Smooth muscle cell (in vitro differentiated cells): ENCODE measurements around the gene FADS1. TPM values are rescaled to one million over a fixed set of nuclear protein-coding genes. Genes with fewer than 3 reads are reported as not detected.

Source experiments
- DNase-seq: peaks from one replicate; lab custom pipeline; 2025; ENCODE audit not compliant: unreplicated experiment; lab: John Stamatoyannopoulos, UW
- H2AFZ ChIP-seq: fragments of 200-600 bp; sonication (generic); 2 replicates; pipeline ENCODE4 v1.6.0; 2016; ENCODE audit warnings: antibody characterized with exemption, low read depth, mild to moderate bottlenecking
- H3F3A ChIP-seq: fragments of 200-600 bp; sonication (generic); 2 replicates; pipeline ENCODE4 v1.6.0; 2017; ENCODE audit warnings: antibody characterized with exemption, low read depth
- H3K27ac ChIP-seq: fragments of 200-600 bp; sonication (generic); 2 replicates; pipeline ENCODE4 v1.5.1; 2016; ENCODE audit warnings: low read depth, mild to moderate bottlenecking
- H3K27me3 ChIP-seq: fragments of 200-600 bp; sonication (generic); 2 replicates; pipeline ENCODE4 v1.6.1; 2016; ENCODE audit warnings: low read depth, mild to moderate bottlenecking
- H3K36me3 ChIP-seq: fragments of 200-600 bp; sonication (generic); 2 replicates; pipeline ENCODE4 v1.5.1; 2016; ENCODE audit warnings: low read depth
- H3K4me1 ChIP-seq: fragments of 200-600 bp; sonication (generic); 2 replicates; pipeline ENCODE4 v1.5.1; 2016; ENCODE audit warnings: low read depth
- H3K4me2 ChIP-seq: fragments of 200-600 bp; sonication (generic); 2 replicates; pipeline ENCODE4 v1.6.0; 2016; ENCODE audit warnings: mild to moderate bottlenecking
- H3K4me3 ChIP-seq: fragments of 200-600 bp; sonication (generic); 2 replicates; pipeline ENCODE4 v1.5.1; 2016; ENCODE audit warnings: mild to moderate bottlenecking
- H3K79me2 ChIP-seq: fragments of 200-600 bp; sonication (generic); 2 replicates; pipeline ENCODE4 v1.6.0; 2016; ENCODE audit warnings: low read depth, mild to moderate bottlenecking
- H3K9ac ChIP-seq: fragments of 200-600 bp; sonication (generic); 2 replicates; pipeline ENCODE4 v1.6.0; 2016; ENCODE audit warnings: low read depth
- H3K9me3 ChIP-seq: fragments of 200-600 bp; sonication (generic); replicated peaks from 2 replicates; pipeline ENCODE4 v1.5.1; 2016; ENCODE audit warnings: low read depth
- H4K20me1 ChIP-seq: fragments of 200-600 bp; sonication (generic); 2 replicates; pipeline ENCODE4 v1.6.0; 2016; ENCODE audit warnings: low read depth
- CTCF ChIP-seq: fragments of 200-600 bp; sonication (generic); IDR thresholded peaks from 2 replicates; pipeline ENCODE4 v1.5.1; 2017; ENCODE audit warnings: borderline replicate concordance, mild to moderate bottlenecking, antibody characterized with exemption; ENCODE audit not compliant: insufficient read depth, poor library complexity, severe bottlenecking
- WGBS: methylation state at CpG from one replicate; pipeline ENCODE4 v1.1.7; 2016; ENCODE audit warnings: low lambda C conversion rate; 5-methylcytosine and 5-hydroxymethylcytosine counted together
- microRNA counts: library from miRNA; unstranded; fragments of <30 nt; microRNA quantifications from one replicate; lab custom pipeline; 2016
- polyA plus RNA-seq: library from polyadenylated mRNA; unstranded; fragments of >200 nt; fragmentation: Nextera tagmentation; extraction: Ambion mirVana; gene quantifications from 2 replicates; pipeline ENCODE4 v1.2.1, GENCODE V29; 2016
- total RNA-seq: library from RNA; depleted of rRNA; stranded (reverse); fragments of >200 nt; gene quantifications from 2 replicates; pipeline ENCODE4 v1.2.3, GENCODE V29; 2014

The FADS1 gene
- total and polyA plus RNA-seq, 2 experiments from 2014 or later: 122 to 266 TPM

- H3K4me2 ChIP-seq: no peak overlapping the region
- DNase-seq: no peak
- no peak for TF ChIP-seq CTCF
- H3K79me2 ChIP-seq: peaks cover 34% of the 10 kb centered on the region
- peaks cover 8% of the 10 kb centered on the region for H3F3A ChIP-seq
- no peak overlapping the region for H2AFZ ChIP-seq
- no peaks in the 10 kb centered on the region for H3K9me3 ChIP-seq
- no peak overlapping the region for H3K27ac ChIP-seq
- WGBS: 89% methylated on average over 14 of the region's 14 CpGs
- peaks cover 40% of the 10 kb centered on the region for H3K4me1 ChIP-seq
- H3K27me3 ChIP-seq: no peaks in the 10 kb centered on the region
- H3K4me3 ChIP-seq: no peak overlapping the region
- no peaks in the 10 kb centered on the region for H3K36me3 ChIP-seq
- no peak overlapping the region for H3K9ac ChIP-seq
- H4K20me1 ChIP-seq: no peaks in the 10 kb centered on the region
Observed at GRCh38 chr11:61751384-61751783, 65.4 kb downstream of the FADS1 start.

- H3K36me3 ChIP-seq: no peaks in the 10 kb centered on the region
- peaks cover 34% of the 10 kb centered on the region for H3K4me1 ChIP-seq
- H3K27me3 ChIP-seq: no peaks in the 10 kb centered on the region
- H3K9me3 ChIP-seq: no peaks in the 10 kb centered on the region
- no peak overlapping the region for H2AFZ ChIP-seq
- peaks cover 28% of the 10 kb centered on the region for H3K79me2 ChIP-seq
- H3K9ac ChIP-seq: no peak overlapping the region
- H3K4me2 ChIP-seq: no peak overlapping the region
- no peak for TF ChIP-seq CTCF
- H3F3A ChIP-seq: peaks cover 8% of the 10 kb centered on the region
- no peaks in the 10 kb centered on the region for H4K20me1 ChIP-seq
- WGBS: 97% methylated on average over 5 of the region's 5 CpGs
- no peak overlapping the region for H3K4me3 ChIP-seq
- DNase-seq: no peak
- H3K27ac ChIP-seq: no peak overlapping the region
Observed at GRCh38 chr11:61750631-61751273, 66.1 kb downstream of the FADS1 start.

MicroRNAs within 50 kb of the gene (microRNA counts, 767-probe panel; counts per million panel counts)
- microRNA hsa-miR-1908 (lab: Ali Mortazavi, UCI) (183 counts per million), microRNA hsa-miR-611 (lab: Ali Mortazavi, UCI) (183 counts per million)

Other genes with a start within 250 kb of the FADS1 start
- 3.7 and 4.0 TPM in 2 replicates for gene SYT7, start 235.9 kb downstream of the FADS1 start, total RNA-seq
- gene SYT7, start 235.9 kb downstream of the FADS1 start, polyA plus RNA-seq: 0.79 and 4.8 TPM in 2 replicates
- 1.3 and 1.6 TPM in 2 replicates for gene DAGLA, start 136.6 kb downstream of the FADS1 start, total RNA-seq
- gene DAGLA, start 136.6 kb downstream of the FADS1 start, polyA plus RNA-seq: 2.9 and 3.9 TPM in 2 replicates
- gene MYRF, start 64.4 kb downstream of the FADS1 start, total RNA-seq: 11.1 and 12.2 TPM in 2 replicates
- gene MYRF, start 64.4 kb downstream of the FADS1 start, polyA plus RNA-seq: 13.7 and 19.0 TPM in 2 replicates
- 97.2 and 118 TPM in 2 replicates for gene TMEM258, start 24.4 kb downstream of the FADS1 start, total RNA-seq
- gene TMEM258, start 24.4 kb downstream of the FADS1 start, polyA plus RNA-seq: 300 and 317 TPM in 2 replicates
- 12.1 and 15.6 TPM in 2 replicates for gene FEN1, start 24.1 kb downstream of the FADS1 start, total RNA-seq
- 21.1 and 23.3 TPM in 2 replicates for gene FEN1, start 24.1 kb downstream of the FADS1 start, polyA plus RNA-seq
- gene FADS2, start 11.3 kb upstream of the FADS1 start, total RNA-seq: 279 and 332 TPM in 2 replicates
- 285 and 495 TPM in 2 replicates for gene FADS2, start 11.3 kb upstream of the FADS1 start, polyA plus RNA-seq
- 6.7 and 8.9 TPM in 2 replicates for gene FADS3, start 74.5 kb upstream of the FADS1 start, total RNA-seq
- gene FADS3, start 74.5 kb upstream of the FADS1 start, polyA plus RNA-seq: 13.8 and 28.9 TPM in 2 replicates
- gene RAB3IL1, start 100.6 kb upstream of the FADS1 start, total RNA-seq: 4.8 and 4.9 TPM in 2 replicates
- 9.8 and 11.6 TPM in 2 replicates for gene RAB3IL1, start 100.6 kb upstream of the FADS1 start, polyA plus RNA-seq
- 2.4 and 2.6 TPM in 2 replicates for gene BEST1, start 133.3 kb upstream of the FADS1 start, total RNA-seq
- gene BEST1, start 133.3 kb upstream of the FADS1 start, polyA plus RNA-seq: 1.6 and 2.8 TPM in 2 replicates
- 903 and 1,173 TPM in 2 replicates for gene FTH1, start 150.6 kb upstream of the FADS1 start, total RNA-seq
- gene FTH1, start 150.6 kb upstream of the FADS1 start, polyA plus RNA-seq: 6,048 and 7,176 TPM in 2 replicates